IMR-90 (cell line): ENCODE measurements around the gene MYOM1. TPM values are rescaled to one million over a fixed set of nuclear protein-coding genes. Genes with fewer than 3 reads are reported as not detected.

Source experiments
- ATAC-seq: fragments of 200-7000 bp; cut with Tn5 transposase; 2 replicates; pipeline ENCODE4 v1.9.1; 2020; ENCODE audit warnings: low read depth, mild to moderate bottlenecking, moderate library complexity
- BruUV-seq: library from RNA; stranded (reverse); fragments of 400-500 nt; replicated peaks from 2 replicates; lab custom pipeline; 2021; lab: Mats Ljungman, UMichigan
- CTCF ChIA-PET: fragments of 300-600 bp; formaldehyde crosslinking; extraction: SDS; loops from one replicate; lab custom pipeline; 2021; ENCODE audit warnings: antibody characterized with exemption; lab: Yijun Ruan, JAX
- POLR2A ChIA-PET: fragments of 300-600 bp; sonication (Branson Sonifier 250); formaldehyde crosslinking; loops from one replicate; lab custom pipeline; 2022; ENCODE audit warnings: antibody characterized with exemption; ENCODE audit not compliant: unreplicated experiment; lab: Charles Lee
- DNase-seq: peaks from one replicate; pipeline ENCODE4 v3.0.0; 2013
- H2AFZ ChIP-seq: replicated peaks from 2 replicates; pipeline ENCODE3; 2013; ENCODE audit warnings: low read length, mild to moderate bottlenecking; ENCODE audit not compliant: poor library complexity
- H2AK5ac ChIP-seq: 2 replicates; pipeline ENCODE4 v1.6.1; 2013; ENCODE audit warnings: low read depth, low read length, inconsistent platforms
- H2AK9ac ChIP-seq: replicated peaks from 2 replicates; pipeline ENCODE3; 2013; ENCODE audit warnings: mild to moderate bottlenecking, low read depth, low read length, moderate library complexity; ENCODE audit not compliant: poor library complexity
- H2BK120ac ChIP-seq: 2 replicates; pipeline ENCODE4 v1.6.1; 2013; ENCODE audit warnings: low read depth, low read length, inconsistent platforms
- H2BK15ac ChIP-seq: 3 replicates; pipeline ENCODE4 v1.6.1; 2013; ENCODE audit warnings: low read depth, low read length, inconsistent platforms
- H2BK20ac ChIP-seq: 2 replicates; pipeline ENCODE4 v1.6.1; 2013; ENCODE audit warnings: low read depth, mild to moderate bottlenecking, inconsistent platforms, low read length, moderate library complexity
- H2BK5ac ChIP-seq: 2 replicates; pipeline ENCODE4 v1.6.1; 2013; ENCODE audit warnings: mild to moderate bottlenecking, low read depth, low read length, inconsistent platforms; ENCODE audit not compliant: poor library complexity, severe bottlenecking
- H3K14ac ChIP-seq: replicated peaks from 2 replicates; pipeline ENCODE4 v1.6.1; 2013; ENCODE audit warnings: low read depth, low read length, inconsistent platforms
- H3K18ac ChIP-seq: 2 replicates; pipeline ENCODE4 v1.6.1; 2013; ENCODE audit warnings: low read depth, low read length, control low read depth
- H3K23ac ChIP-seq: 2 replicates; pipeline ENCODE4 v1.6.1; 2013; ENCODE audit warnings: low read depth, low read length, inconsistent platforms
- H3K27ac ChIP-seq: 2 replicates; pipeline ENCODE4 v1.5.1; 2013; ENCODE audit warnings: mild to moderate bottlenecking, control low read depth, low read length; ENCODE audit not compliant: insufficient read depth
- H3K27me3 ChIP-seq: 2 replicates; pipeline ENCODE4 v1.6.1; 2013; ENCODE audit warnings: low read length; ENCODE audit not compliant: control insufficient read depth, insufficient read depth
- H3K36me3 ChIP-seq: 2 replicates; pipeline ENCODE4 v1.6.1; 2013; ENCODE audit warnings: low read length, mixed read lengths; ENCODE audit not compliant: control insufficient read depth, insufficient read depth
- H3K4ac ChIP-seq: 2 replicates; pipeline ENCODE4 v1.6.1; 2013; ENCODE audit warnings: low read depth, low read length, inconsistent platforms
- H3K4me1 ChIP-seq: 2 replicates; pipeline ENCODE4 v1.6.1; 2013; ENCODE audit warnings: low read length, mixed read lengths; ENCODE audit not compliant: control insufficient read depth, insufficient read depth
- H3K4me2 ChIP-seq: 2 replicates; pipeline ENCODE4 v1.6.1; 2013; ENCODE audit warnings: low read depth, mild to moderate bottlenecking, control low read depth, low read length, moderate library complexity
- H3K4me3 ChIP-seq: 2 replicates; pipeline ENCODE4 v1.5.1; 2013; ENCODE audit warnings: low read depth, mild to moderate bottlenecking, control low read depth, low read length, moderate library complexity; ENCODE audit not compliant: insufficient read depth
- H3K56ac ChIP-seq: 2 replicates; pipeline ENCODE4 v1.6.1; 2013; ENCODE audit warnings: low read length, inconsistent platforms; ENCODE audit not compliant: insufficient read depth; ENCODE audit errors: extremely low read depth
- H3K79me1 ChIP-seq, 2 experiments: 2 replicates each; pipeline ENCODE4 v1.6.1; 2013; ENCODE audit warnings: low read length in 2 of 2, inconsistent platforms in 1 of 2, low read depth in 1 of 2
- H3K9ac ChIP-seq: 2 replicates; pipeline ENCODE4 v1.6.1; 2013; ENCODE audit warnings: low read depth, low read length, control low read depth
- H3K9me1 ChIP-seq: 2 replicates; pipeline ENCODE4 v1.6.1; 2013; ENCODE audit warnings: low read length, inconsistent platforms; ENCODE audit not compliant: insufficient read depth
- H3K9me3 ChIP-seq: 2 replicates; pipeline ENCODE4 v1.6.1; 2013; ENCODE audit warnings: low read length; ENCODE audit not compliant: control insufficient read depth, insufficient read depth
- H4K20me1 ChIP-seq: 2 replicates; pipeline ENCODE4 v1.6.1; 2013; ENCODE audit warnings: low read length, inconsistent platforms; ENCODE audit not compliant: insufficient read depth
- H4K5ac ChIP-seq: 2 replicates; pipeline ENCODE4 v1.6.1; 2013; ENCODE audit warnings: mild to moderate bottlenecking, low read depth, low read length, control low read depth
- H4K8ac ChIP-seq, 2 experiments: 2 replicates each; pipeline ENCODE4 v1.6.1; 2013; ENCODE audit warnings: low read depth in 2 of 2, low read length in 2 of 2, control low read depth in 1 of 2, inconsistent platforms in 1 of 2
- H4K91ac ChIP-seq: 2 replicates; pipeline ENCODE4 v1.6.1; 2013; ENCODE audit warnings: low read depth, low read length, inconsistent platforms; ENCODE audit not compliant: insufficient read depth
- BHLHE40 ChIP-seq: fragments of 150-350 bp; IDR thresholded peaks from 2 replicates; pipeline ENCODE4 v1.6.1; 2016; ENCODE audit warnings: mild to moderate bottlenecking, low read depth, low read length
- CEBPB ChIP-seq: IDR thresholded peaks from 2 replicates; pipeline ENCODE4 v1.6.1; 2012; ENCODE audit warnings: low read depth, low read length, improper control_type of control experiment
- CHD1 ChIP-seq: IDR thresholded peaks from 2 replicates; pipeline ENCODE4 v1.6.1; 2012; ENCODE audit warnings: low read depth, low read length, improper control_type of control experiment
- FOS ChIP-seq: fragments of 150-350 bp; IDR thresholded peaks from 2 replicates; pipeline ENCODE4 v1.6.1; 2016; ENCODE audit warnings: low read depth, low read length
- MAFK ChIP-seq: IDR thresholded peaks from 2 replicates; pipeline ENCODE4 v1.6.1; 2012; ENCODE audit warnings: low read depth, low read length, improper control_type of control experiment
- POLR2A ChIP-seq: IDR thresholded peaks from 2 replicates; pipeline ENCODE4 v1.6.1; 2012; ENCODE audit warnings: mild to moderate bottlenecking, low read depth, low read length
- RCOR1 ChIP-seq: IDR thresholded peaks from 2 replicates; pipeline ENCODE4 v1.6.1; 2012; ENCODE audit warnings: mild to moderate bottlenecking, low read length, improper control_type of control experiment; ENCODE audit not compliant: insufficient replicate concordance
- RFX5 ChIP-seq: IDR thresholded peaks from 2 replicates; pipeline ENCODE4 v1.8.0; 2012; ENCODE audit warnings: low read depth, mild to moderate bottlenecking, low read length, moderate library complexity
- SMC3 ChIP-seq: fragments of 150-350 bp; IDR thresholded peaks from 2 replicates; pipeline ENCODE4 v1.6.1; 2016; ENCODE audit warnings: low read depth, mild to moderate bottlenecking, antibody characterized with exemption, low read length, moderate library complexity
- WGBS, 2 experiments: methylation state at CpG; one replicate each; pipeline versions ENCODE4 v1.1.5 to v1.1.7; 2013; ENCODE audit warnings: missing lambda C conversion rate in 2 of 2; ENCODE audit not compliant: insufficient read length in 1 of 2; ENCODE audit errors: extremely low coverage in 2 of 2; 5-methylcytosine and 5-hydroxymethylcytosine counted together
- dilution Hi-C: fragments of 300-500 bp; cut with HindIII; formaldehyde crosslinking; loops from one replicate; pipeline ENCODE4 v1.14.3; 2018; ENCODE audit warnings: low sequenced_read_pairs; ENCODE audit not compliant: unreplicated experiment
- in situ Hi-C: fragments of 300-500 bp; cut with MboI; formaldehyde crosslinking; loops from 3 replicates; pipeline ENCODE4 v1.14.3; 2019; ENCODE audit warnings: low sequenced_read_pairs, inconsistent platforms, mixed read lengths
- intact Hi-C: fragments of 100-400 bp; cut with micrococcal nuclease; formaldehyde crosslinking; loops from 2 replicates; pipeline ENCODE4 v1.10.0; 2022
- polyA plus RNA-seq, 3 experiments: library from polyadenylated mRNA; depleted of rRNA; stranded (reverse); fragments of >200 nt; gene quantifications; 2 replicates each; pipeline ENCODE4 v1.2.3, GENCODE V29; 2012; ENCODE audit warnings: low replicate concordance in 1 of 3
- total RNA-seq: library from RNA; depleted of rRNA; stranded (reverse); fragments of >200 nt; gene quantifications from 2 replicates; pipeline ENCODE4 v1.2.3, GENCODE V29; 2012
- TF ChIP-seq, protein P1 (sequence below): fragments of 150-350 bp; IDR thresholded peaks from 2 replicates; pipeline ENCODE4 v1.6.1; 2016; ENCODE audit warnings: low read depth, mild to moderate bottlenecking, low read length, moderate library complexity, borderline replicate concordance
- TF ChIP-seq, protein P2 (sequence below): conservative IDR thresholded peaks from 2 replicates; pipeline ENCODE4 v1.5.1; 2012; ENCODE audit warnings: mild to moderate bottlenecking, low read depth, low read length, improper control_type of control experiment

Gene MYOM1
- total and polyA plus RNA-seq, 2 of the 4 experiments (the other 2 are of a cell fraction): under 0.01 to 0.10 TPM

DNA sequence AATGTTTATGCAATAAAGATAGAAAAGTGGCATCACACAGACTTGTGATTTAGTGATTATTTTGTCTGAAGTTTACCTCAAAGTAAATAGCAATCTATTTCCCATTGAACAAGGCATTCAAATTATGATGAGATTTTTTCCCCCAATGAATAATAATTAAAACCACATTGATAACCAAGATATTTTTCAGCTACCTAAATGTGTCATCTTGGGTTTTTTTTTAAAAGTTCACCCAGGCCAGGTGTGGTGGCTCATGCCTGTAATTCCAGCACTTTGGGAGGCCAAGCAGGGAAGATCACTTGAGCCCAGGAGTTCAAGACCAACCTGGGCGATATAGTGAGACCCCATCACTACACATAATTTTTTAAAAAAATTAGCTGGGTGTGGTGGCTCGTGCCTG, 27.0 kb downstream of the MYOM1 start:
- ChIA-PET POLR2A (no interaction called here), CTCF (no interaction called here)

More for the DNA sequence above, 27.0 kb downstream of the MYOM1 start:
- DNase-seq (no peak), ATAC-seq (no peak)
- Histone ChIP-seq H2AFZ (no peak overlapping the region), H2BK5ac (no peak overlapping the region), H3K14ac (no peak overlapping the region), H3K27ac (no peak overlapping the region), H3K27me3 (peaks cover 12% of the 10 kb centered on the region), H2BK120ac (no peak overlapping the region), H2BK20ac (no peak overlapping the region), H3K36me3 (no peaks in the 10 kb centered on the region), H4K5ac (no peak overlapping the region), H3K79me1 (no peaks in the 10 kb centered on the region), H3K9ac (no peak overlapping the region), H3K4me1 (no peaks in the 10 kb centered on the region), H3K23ac (no peak overlapping the region), H2AK9ac (no peak overlapping the region), H3K9me3 (no peaks in the 10 kb centered on the region), H3K4me2 (no peak overlapping the region), H3K56ac (no peak overlapping the region), H2BK15ac (no peak overlapping the region), H3K4ac (no peak overlapping the region), H3K18ac (no peak overlapping the region), H4K91ac (no peak overlapping the region), H2AK5ac (no peak overlapping the region), H3K4me3 (no peak overlapping the region), H4K8ac (no peak overlapping the region), H3K9me1 (no peaks in the 10 kb centered on the region), H4K20me1 (no peaks in the 10 kb centered on the region)
- TF ChIP-seq FOS (no peak), RCOR1 (no peak), CEBPB (no peak), BHLHE40 (no peak), CHD1 (no peak), RFX5 (no peak), POLR2A (no peak), MAFK (no peak), SMC3 (no peak)
- TF ChIP-seq, protein P1, sequence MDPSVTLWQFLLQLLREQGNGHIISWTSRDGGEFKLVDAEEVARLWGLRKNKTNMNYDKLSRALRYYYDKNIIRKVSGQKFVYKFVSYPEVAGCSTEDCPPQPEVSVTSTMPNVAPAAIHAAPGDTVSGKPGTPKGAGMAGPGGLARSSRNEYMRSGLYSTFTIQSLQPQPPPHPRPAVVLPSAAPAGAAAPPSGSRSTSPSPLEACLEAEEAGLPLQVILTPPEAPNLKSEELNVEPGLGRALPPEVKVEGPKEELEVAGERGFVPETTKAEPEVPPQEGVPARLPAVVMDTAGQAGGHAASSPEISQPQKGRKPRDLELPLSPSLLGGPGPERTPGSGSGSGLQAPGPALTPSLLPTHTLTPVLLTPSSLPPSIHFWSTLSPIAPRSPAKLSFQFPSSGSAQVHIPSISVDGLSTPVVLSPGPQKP: no peak
- TF ChIP-seq, protein P2, sequence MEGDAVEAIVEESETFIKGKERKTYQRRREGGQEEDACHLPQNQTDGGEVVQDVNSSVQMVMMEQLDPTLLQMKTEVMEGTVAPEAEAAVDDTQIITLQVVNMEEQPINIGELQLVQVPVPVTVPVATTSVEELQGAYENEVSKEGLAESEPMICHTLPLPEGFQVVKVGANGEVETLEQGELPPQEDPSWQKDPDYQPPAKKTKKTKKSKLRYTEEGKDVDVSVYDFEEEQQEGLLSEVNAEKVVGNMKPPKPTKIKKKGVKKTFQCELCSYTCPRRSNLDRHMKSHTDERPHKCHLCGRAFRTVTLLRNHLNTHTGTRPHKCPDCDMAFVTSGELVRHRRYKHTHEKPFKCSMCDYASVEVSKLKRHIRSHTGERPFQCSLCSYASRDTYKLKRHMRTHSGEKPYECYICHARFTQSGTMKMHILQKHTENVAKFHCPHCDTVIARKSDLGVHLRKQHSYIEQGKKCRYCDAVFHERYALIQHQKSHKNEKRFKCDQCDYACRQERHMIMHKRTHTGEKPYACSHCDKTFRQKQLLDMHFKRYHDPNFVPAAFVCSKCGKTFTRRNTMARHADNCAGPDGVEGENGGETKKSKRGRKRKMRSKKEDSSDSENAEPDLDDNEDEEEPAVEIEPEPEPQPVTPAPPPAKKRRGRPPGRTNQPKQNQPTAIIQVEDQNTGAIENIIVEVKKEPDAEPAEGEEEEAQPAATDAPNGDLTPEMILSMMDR: no peak
- dilution Hi-C loops (no loop called here), in situ Hi-C loops (no loop called here), intact Hi-C loops (no loop called here)
- whole genome bisulfite sequencing, 2 experiments: no CpG with 5 or more reads among the region's 2 CpGs
- no TSS peak for BruUV-seq
